GM23248 (cell line): ENCODE data around the gene PTPRZ1.

Experiments
- EZH2 ChIP-seq: fragments of 200-600 bp; sonication (generic); IDR thresholded peaks from 2 replicates; pipeline ENCODE4 v1.6.1; 2018; ENCODE audit warnings: antibody characterized with exemption, mild to moderate bottlenecking; ENCODE audit not compliant: insufficient read depth, poor library complexity, severe bottlenecking
- EZH2phosphoT487 ChIP-seq: fragments of 200-600 bp; sonication (generic); IDR thresholded peaks from 2 replicates; pipeline ENCODE4 v1.6.1; 2018; ENCODE audit warnings: antibody characterized with exemption, moderate library complexity, mild to moderate bottlenecking, low read depth; ENCODE audit not compliant: insufficient read depth

DNA sequence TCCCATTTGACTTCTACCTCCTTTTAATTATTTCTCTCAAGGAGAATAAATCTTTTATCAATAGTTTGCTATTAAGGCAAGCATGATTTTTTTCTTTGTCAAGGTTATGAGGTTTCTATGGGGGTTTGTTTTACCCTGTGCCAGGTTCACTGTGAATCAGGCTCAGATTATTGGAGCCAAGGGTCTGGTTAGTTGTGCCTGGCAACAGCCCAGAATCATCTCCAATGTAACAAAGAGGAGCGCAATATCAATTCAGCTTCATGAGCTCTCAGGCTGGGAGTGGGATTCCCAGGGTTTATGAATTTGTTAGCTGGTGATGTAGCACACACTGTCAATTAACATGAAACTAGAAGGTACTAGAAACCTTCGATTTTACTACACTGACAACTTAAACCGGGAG lies 197.9 kb downstream of the PTPRZ1 start:
- no peak for TF ChIP-seq EZH2
- no peak for TF ChIP-seq EZH2phosphoT487
